Subcutaneous adipose tissue (tissue), 4 donors: ENCODE results near the gene RAB3IL1. TPM values are rescaled to one million over a fixed set of nuclear protein-coding genes. Genes with fewer than 3 reads are reported as not detected.

Source experiments
- total RNA-seq, 4 donors: library from RNA; depleted of rRNA; stranded (reverse); fragments of >200 nt; gene quantifications; one replicate each; pipeline ENCODE4 v1.1.0, GENCODE V29; 2016
- TF ChIP-seq, protein P1 (sequence below): fragments of 450-650 bp; IDR thresholded peaks from one replicate; pipeline ENCODE4 v1.5.1; 2016; ENCODE audit warnings: low read depth, mild to moderate bottlenecking, control low read depth, antibody characterized with exemption, moderate library complexity

RAB3IL1 gene
- total RNA-seq, 4 donors from 2014 or later = 12.7 to 36.8 (median 21.0) TPM

DNA sequence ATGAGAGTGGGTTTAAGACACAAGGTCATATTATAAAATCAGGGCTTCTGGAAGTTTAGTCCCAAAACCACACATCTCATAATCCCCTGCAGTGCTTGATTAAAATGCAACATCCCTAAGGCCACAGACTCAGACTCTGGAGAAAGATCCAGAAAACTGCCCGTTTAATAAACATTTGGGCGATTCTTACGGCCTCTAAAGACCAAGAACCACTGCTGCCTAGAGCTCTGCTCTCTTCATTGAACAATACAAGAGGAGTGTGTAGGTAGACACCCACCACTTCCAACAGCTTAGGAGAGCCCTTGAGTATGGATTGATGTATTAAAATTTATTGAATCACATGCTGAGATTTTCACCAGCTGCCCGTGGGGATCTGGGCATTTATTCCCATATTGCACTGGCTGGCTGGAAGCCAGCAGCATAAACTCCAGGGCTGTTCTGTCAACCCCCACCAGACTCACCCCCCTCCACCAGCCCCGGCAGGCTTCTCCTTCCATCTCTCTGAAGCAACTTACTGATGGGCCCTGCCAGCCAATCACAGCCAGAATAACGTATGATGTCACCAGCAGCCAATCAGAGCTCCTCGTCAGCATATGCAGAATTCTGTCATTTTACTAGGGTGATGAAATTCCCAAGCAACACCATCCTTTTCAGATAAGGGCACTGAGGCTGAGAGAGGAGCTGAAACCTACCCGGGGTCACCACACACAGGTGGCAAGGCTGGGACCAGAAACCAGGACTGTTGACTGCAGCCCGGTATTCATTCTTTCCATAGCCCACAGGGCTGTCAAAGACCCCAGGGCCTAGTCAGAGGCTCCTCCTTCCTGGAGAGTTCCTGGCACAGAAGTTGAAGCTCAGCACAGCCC lies 32.0 kb upstream of the RAB3IL1 start:
- TF ChIP-seq, protein P1, sequence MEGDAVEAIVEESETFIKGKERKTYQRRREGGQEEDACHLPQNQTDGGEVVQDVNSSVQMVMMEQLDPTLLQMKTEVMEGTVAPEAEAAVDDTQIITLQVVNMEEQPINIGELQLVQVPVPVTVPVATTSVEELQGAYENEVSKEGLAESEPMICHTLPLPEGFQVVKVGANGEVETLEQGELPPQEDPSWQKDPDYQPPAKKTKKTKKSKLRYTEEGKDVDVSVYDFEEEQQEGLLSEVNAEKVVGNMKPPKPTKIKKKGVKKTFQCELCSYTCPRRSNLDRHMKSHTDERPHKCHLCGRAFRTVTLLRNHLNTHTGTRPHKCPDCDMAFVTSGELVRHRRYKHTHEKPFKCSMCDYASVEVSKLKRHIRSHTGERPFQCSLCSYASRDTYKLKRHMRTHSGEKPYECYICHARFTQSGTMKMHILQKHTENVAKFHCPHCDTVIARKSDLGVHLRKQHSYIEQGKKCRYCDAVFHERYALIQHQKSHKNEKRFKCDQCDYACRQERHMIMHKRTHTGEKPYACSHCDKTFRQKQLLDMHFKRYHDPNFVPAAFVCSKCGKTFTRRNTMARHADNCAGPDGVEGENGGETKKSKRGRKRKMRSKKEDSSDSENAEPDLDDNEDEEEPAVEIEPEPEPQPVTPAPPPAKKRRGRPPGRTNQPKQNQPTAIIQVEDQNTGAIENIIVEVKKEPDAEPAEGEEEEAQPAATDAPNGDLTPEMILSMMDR = no peak

DNA sequence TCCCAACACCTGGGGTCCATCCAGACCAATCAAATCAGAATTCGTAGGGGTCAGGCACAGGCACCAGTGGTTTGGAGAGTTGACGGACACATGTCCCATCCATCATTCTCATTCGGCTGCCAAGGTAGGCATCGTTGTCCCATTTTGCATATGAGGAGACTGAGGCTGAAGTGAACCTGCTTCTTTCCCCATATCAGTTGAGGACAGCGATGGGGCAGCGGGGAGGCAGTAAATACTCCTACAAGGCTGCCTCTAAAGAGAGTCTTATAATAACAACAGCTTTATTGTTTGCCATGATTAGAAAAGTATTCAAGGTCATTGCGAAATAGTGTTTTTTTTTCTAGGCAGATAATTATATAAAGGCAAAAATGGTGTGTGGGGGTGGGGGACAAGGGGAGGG lies 31.1 kb upstream of the RAB3IL1 start:
- TF ChIP-seq, protein P1 = no peak

DNA sequence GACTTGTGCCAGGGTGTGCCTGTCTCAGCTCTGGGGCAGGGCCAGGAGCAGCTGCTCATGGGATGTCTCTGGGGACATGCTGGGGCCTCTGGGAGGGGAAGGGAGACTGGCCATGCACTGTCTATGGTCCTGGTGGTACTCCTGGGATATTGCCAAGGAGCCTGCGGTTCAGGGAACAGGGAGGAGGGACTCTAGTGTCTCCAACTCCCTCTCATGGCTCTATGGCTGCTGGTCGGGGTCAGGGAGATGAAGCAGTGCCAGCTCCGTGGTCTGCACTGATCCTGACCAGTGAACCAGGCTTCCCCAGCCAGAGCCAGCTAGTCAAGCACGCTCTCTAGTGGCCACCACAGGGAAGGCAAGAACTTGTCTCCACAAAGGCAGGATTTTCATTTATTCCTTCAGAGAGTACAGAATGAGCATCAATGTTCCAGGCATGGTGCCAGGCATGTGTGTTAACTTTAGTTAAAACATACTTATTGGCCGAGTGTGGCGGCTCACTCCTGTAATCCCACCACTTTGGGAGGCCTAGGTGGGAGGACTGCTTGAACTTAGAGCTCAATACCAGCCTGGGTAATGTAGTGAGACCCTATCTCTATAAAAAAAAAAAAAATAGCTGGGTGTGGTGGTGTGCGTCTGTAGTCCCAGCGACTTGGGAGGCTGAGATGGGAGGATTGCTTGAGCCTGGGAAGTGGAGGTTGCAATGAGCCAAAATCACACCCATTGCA lies 30.3 kb upstream of the RAB3IL1 start:
- TF ChIP-seq, protein P1 = no peak

DNA sequence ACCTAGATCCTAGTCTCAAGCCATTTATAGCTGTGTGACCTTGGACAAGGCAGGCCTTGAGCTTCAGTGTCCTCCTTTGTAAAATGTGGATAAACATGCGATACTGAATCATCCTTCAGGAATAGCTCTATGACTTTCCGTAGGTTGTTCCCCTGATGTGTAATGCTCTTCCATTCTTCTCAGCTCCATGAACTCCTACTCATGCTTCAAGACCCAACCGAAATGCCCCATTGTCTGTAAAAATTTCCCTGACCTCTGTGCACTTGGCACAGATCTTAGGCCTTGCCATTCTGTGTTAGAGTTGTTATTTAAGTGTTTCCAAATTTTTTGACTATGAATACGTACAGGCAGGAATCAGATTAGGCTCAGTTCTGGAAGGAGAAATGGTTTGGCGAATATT lies 29.5 kb upstream of the RAB3IL1 start:
- TF ChIP-seq, protein P1 = no peak

DNA sequence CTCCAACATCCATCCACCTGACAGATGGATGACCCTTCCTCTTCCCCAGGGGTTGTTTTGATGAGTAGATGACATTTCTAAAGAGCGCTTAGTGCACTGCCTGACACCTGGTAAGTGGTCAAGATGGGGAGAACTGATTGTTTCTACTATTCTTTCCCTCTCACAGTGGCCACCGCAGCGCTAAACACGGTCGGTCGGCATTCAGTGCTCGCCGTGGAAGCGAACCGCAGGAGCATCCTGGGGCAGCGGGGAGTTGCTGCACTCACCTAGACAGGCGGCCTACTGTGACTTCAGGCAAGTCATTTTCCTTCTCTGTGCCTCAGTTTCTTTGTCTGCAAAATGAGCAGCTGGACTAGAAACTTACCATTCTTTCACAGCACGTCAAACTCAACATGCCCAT lies 27.8 kb upstream of the RAB3IL1 start:
- TF ChIP-seq, protein P1 = no peak

DNA sequence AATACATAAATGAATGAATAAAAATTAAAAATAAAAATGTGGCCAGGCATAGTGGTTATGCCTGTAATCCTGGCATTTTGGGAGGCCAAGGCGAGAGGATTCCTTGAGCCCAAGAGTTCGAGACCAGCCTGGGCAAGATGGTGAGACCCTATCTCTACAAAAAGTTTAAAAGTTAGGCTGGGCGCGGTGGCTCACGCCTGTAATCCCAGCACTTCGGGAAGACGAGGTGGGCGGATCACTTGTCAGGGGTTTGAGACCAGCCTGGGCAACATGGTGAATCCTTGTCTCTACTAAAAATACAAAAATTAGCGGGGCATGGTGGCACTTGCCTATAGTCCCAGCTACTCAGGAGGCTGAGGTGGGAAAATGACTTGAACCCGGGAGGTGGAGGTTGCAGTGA lies 23.1 kb upstream of the RAB3IL1 start:
- TF ChIP-seq, protein P1 = no peak

DNA sequence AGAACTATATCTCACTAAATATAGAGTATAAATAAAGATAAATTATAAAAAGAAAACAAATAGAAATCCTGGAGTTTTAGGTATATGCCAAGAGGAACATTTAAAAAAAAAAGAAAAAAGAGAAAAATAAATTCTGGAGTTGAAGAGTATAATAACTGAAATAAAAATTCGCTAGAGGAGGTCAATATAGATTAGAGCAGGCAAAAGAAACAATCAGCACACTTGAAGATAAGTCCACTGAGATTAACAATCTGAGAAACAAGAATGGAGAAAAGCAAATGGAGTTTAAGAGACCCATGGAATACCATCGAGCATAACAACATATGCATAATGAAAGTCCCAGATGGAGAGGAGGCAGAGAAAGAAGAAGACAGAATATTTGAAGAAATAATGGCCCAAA lies 18.5 kb upstream of the RAB3IL1 start:
- TF ChIP-seq, protein P1 = no peak
